ENCODE data around the gene COL18A1. TPM values are rescaled to one million over a fixed set of nuclear protein-coding genes. Genes with fewer than 3 reads are reported as not detected.
A peak's percentile ranks its signal among the peaks of the same experiment; 100 is the strongest.

COL18A1 gene
- total and polyA plus RNA-seq, 9 of the 15 experiments (the other 6 are each of a cell fraction or from before 2014, with no cell fraction given), result 0.14 to 16.4 (median 2.0) TPM

DNA sequence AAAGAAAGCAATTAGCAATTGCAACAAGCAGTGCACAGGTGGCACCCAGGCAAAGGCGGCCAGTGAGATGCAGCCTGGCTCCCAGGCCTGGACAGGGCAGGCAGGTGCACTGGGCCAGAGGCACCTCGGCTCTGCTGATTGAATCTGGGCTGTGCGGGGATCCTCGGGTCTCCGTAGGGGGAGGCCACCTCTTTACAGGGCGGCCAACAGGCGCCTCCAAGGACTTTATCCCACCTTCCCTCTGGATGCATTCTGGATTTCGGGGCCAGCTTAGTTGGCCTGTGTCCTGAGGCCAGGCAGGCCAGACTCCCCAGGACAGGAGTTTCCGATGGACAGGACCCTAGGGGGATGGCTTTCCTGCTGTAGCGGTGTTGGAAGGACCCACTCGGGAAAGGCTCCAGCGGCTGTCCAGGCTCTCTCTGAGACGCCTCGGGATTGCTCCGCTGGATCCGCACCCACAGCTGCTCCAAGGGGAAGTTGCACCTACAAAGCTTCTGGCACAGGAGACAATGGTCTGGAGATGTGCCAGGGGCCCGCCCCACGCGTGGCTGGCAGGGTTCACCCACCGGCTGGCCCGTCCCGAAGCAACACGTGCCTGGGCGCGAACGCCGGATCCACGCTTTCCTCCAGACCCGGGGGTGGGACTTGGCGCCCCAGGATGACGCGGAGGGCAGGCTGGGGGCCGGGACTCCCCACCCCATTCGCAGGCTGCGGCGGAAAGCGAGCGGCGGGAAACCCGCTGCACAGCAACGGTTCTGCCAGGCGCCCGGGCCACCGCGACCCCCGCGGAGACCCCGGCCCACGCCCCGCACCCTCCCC lies 136.5 kb downstream of the COL18A1 start (continued):
- TF ChIP-seq, protein P1, sequence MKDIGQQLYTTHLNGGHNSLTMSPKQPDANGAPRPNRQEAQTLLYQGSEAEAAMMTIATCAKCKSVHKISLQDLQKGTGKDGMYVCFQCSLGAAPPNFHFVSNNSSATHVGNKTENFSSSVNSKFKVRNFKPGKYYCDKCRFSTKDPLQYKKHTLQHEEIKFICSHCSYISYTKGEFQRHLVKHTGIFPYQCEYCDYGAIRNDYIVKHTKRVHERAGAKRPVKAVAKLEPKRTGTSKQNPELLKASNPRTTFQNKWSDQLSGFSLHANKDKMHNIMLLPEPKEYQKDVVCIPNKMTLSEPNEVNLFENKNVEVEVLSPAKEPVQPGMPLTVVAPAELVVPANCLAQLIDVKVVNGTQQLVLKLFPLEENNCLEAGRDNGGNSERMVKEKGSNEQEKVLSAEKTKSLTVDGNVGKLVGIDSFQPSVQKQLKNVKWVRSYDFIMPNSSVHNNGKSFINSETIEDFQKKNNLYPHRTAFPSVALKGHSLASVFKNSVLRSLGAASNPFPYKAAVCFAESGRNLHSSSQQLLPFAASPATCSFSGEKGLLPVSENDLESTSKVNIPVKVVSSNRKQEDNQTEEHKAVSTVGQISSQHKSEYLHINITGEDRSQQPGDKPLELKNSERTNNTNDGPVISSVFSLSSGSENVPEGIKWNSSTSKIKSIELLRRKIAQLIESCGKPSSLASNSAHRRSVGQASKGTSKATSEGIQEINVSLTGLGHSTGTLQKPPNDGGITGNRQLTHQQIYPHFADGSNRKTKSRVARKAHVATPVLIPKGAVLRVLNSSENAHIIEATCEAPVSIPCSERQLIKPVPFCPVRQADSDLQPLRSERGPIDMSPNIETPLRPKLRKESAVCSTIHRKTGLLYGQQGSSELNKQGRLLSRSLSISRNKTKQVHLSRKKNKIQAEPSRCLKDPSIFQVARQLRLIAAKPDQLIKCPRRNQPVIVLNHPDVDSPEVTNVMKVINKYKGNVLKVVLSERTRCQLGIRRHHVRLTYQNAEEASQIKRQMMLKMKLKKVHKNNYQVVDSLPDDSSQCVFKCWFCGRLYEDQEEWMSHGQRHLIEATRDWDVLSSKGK (CRISPR knock-in tag; IDR thresholded peaks at IDR 0.05), result no peak
- no peak for TF ChIP-seq BACH1 (tag; IDR thresholded peaks at IDR 0.05)
- TF ChIP-seq, protein P2, sequence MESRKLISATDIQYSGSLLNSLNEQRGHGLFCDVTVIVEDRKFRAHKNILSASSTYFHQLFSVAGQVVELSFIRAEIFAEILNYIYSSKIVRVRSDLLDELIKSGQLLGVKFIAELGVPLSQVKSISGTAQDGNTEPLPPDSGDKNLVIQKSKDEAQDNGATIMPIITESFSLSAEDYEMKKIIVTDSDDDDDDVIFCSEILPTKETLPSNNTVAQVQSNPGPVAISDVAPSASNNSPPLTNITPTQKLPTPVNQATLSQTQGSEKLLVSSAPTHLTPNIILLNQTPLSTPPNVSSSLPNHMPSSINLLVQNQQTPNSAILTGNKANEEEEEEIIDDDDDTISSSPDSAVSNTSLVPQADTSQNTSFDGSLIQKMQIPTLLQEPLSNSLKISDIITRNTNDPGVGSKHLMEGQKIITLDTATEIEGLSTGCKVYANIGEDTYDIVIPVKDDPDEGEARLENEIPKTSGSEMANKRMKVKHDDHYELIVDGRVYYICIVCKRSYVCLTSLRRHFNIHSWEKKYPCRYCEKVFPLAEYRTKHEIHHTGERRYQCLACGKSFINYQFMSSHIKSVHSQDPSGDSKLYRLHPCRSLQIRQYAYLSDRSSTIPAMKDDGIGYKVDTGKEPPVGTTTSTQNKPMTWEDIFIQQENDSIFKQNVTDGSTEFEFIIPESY (CRISPR knock-in tag; IDR thresholded peaks at IDR 0.05), result 0 out of 2 replicates have a peak, but pooled peaks have one; percentile 23
- no peak for TF ChIP-seq DNMT1 (IDR thresholded peaks at IDR 0.05)
- 0 out of 4 replicates have a peak, but pooled peaks of 1 of the 2 experiments have one; percentile 58 for TF ChIP-seq KDM4B (IDR thresholded peaks at IDR 0.05; ENCODE audit: borderline replicate concordance in 2 of 2, low read depth in 1 of 2)
- TF ChIP-seq SMC3 (conservative IDR thresholded peaks at IDR 0.05; ENCODE audit: insufficient read depth, low read depth, low read length), result 0 out of 2 replicates have a peak, but pooled peaks have one; percentile 15
- TF ChIP-seq CTBP1 (IDR thresholded peaks at IDR 0.05; ENCODE audit: borderline replicate concordance), result peak; percentile 45; the same call in 1 of the 2 replicates
- TF ChIP-seq ZNF778 (CRISPR knock-in tag; IDR thresholded peaks at IDR 0.05), result no peak
- TF ChIP-seq MCM7 (IDR thresholded peaks at IDR 0.05), result no peak
- no peak for TF ChIP-seq EHMT2 (IDR thresholded peaks at IDR 0.05)
- TF ChIP-seq, protein P3, sequence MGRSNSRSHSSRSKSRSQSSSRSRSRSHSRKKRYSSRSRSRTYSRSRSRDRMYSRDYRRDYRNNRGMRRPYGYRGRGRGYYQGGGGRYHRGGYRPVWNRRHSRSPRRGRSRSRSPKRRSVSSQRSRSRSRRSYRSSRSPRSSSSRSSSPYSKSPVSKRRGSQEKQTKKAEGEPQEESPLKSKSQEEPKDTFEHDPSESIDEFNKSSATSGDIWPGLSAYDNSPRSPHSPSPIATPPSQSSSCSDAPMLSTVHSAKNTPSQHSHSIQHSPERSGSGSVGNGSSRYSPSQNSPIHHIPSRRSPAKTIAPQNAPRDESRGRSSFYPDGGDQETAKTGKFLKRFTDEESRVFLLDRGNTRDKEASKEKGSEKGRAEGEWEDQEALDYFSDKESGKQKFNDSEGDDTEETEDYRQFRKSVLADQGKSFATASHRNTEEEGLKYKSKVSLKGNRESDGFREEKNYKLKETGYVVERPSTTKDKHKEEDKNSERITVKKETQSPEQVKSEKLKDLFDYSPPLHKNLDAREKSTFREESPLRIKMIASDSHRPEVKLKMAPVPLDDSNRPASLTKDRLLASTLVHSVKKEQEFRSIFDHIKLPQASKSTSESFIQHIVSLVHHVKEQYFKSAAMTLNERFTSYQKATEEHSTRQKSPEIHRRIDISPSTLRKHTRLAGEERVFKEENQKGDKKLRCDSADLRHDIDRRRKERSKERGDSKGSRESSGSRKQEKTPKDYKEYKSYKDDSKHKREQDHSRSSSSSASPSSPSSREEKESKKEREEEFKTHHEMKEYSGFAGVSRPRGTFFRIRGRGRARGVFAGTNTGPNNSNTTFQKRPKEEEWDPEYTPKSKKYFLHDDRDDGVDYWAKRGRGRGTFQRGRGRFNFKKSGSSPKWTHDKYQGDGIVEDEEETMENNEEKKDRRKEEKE (IDR thresholded peaks at IDR 0.05; ENCODE audit: borderline replicate concordance in 1 of 2, control insufficient read depth in 1 of 2, low read depth in 2 of 2, low read length in 1 of 2), result no peak
- no peak for TF ChIP-seq STAT5B (CRISPR knock-in tag; IDR thresholded peaks at IDR 0.05)
- TF ChIP-seq TAF7 (tag; IDR thresholded peaks at IDR 0.05), result no peak
- TF ChIP-seq BCL6 (CRISPR knock-in tag; IDR thresholded peaks at IDR 0.05), result no peak
